GM21528 (cell line): ENCODE data around the gene ZXDC.

ENCODE experiments used
- ATAC-seq: cut with Tn5 transposase; IDR thresholded peaks from one replicate; pipeline ENCODE4 v1.9.1; 2021; ENCODE audit warnings: mild to moderate bottlenecking, moderate library complexity; ENCODE audit not compliant: unreplicated experiment, low FRiP score

ZXDC gene

GRCh38 chr3:126493739-126494138 is 18.0 kb upstream of the ZXDC start:
- no peak for ATAC-seq

GRCh38 chr3:126493051-126493450 is 17.4 kb upstream of the ZXDC start:
- no peak for ATAC-seq

GRCh38 chr3:126491221-126492013 is 15.7 kb upstream of the ZXDC start:
- no peak for ATAC-seq

GRCh38 chr3:126490619-126491018 is 14.9 kb upstream of the ZXDC start:
- no peak for ATAC-seq

- ATAC-seq: no peak
Observed at GRCh38 chr3:126488886-126489569, 13.3 kb upstream of the ZXDC start.

GRCh38 chr3:126488185-126488584 is 12.5 kb upstream of the ZXDC start:
- no peak for ATAC-seq

- ATAC-seq: no peak
Observed at GRCh38 chr3:126487151-126487771, 11.6 kb upstream of the ZXDC start.

GRCh38 chr3:126486360-126486847 is 10.7 kb upstream of the ZXDC start:
- ATAC-seq: no peak

- ATAC-seq: no peak
Observed at GRCh38 chr3:126485956-126486355, 10.3 kb upstream of the ZXDC start.

- ATAC-seq: no peak
Observed at GRCh38 chr3:126485176-126485897, 9.6 kb upstream of the ZXDC start.

- ATAC-seq: no peak
Observed at GRCh38 chr3:126484662-126485061, 9.0 kb upstream of the ZXDC start.

GRCh38 chr3:126484148-126484547 is 8.5 kb upstream of the ZXDC start:
- ATAC-seq: no peak

- ATAC-seq: no peak
Observed at GRCh38 chr3:126483321-126483761, 7.7 kb upstream of the ZXDC start.

GRCh38 chr3:126482503-126483255 is 7.0 kb upstream of the ZXDC start:
- no peak for ATAC-seq

- ATAC-seq: no peak
Observed at GRCh38 chr3:126481808-126482502, 6.3 kb upstream of the ZXDC start.

- no peak for ATAC-seq
Observed at GRCh38 chr3:126480861-126481260, 5.2 kb upstream of the ZXDC start.

- no peak for ATAC-seq
Observed at GRCh38 chr3:126480206-126480605, 4.5 kb upstream of the ZXDC start.

GRCh38 chr3:126479642-126480041 is 4.0 kb upstream of the ZXDC start:
- ATAC-seq: no peak

- no peak for ATAC-seq
Observed at GRCh38 chr3:126478581-126479310, 3.1 kb upstream of the ZXDC start.
